Lung (tissue), 13 donors: Measurements from ENCODE around the gene AP3S2. TPM values are rescaled to one million over a fixed set of nuclear protein-coding genes. Genes with fewer than 3 reads are reported as not detected.

ENCODE experiments used
- ATAC-seq: fragments of 200-7000 bp; cut with Tn5 transposase; one replicate; pipeline ENCODE4 v1.9.1; 2020; ENCODE audit warnings: moderate number of reproducible peaks; ENCODE audit not compliant: insufficient read depth, low FRiP score
- DNase-seq, 3 donors: peaks; one replicate each; pipeline ENCODE4 v3.0.0-alpha.2; 2013 to 2017
- H3K27ac ChIP-seq, 2 donors: one replicate each; pipeline ENCODE4 v1.5.1; 2013; ENCODE audit warnings: mild to moderate bottlenecking in 2 of 2, moderate library complexity in 2 of 2, control low read depth in 1 of 2, inconsistent platforms in 1 of 2, low read depth in 1 of 2, low read length in 1 of 2
- H3K27me3 ChIP-seq, 3 donors: one replicate each; pipeline ENCODE4 v1.5.1; 2013; ENCODE audit warnings: low read length in 2 of 3; ENCODE audit not compliant: control insufficient read depth in 3 of 3, insufficient read depth in 3 of 3
- H3K36me3 ChIP-seq, 4 donors: one replicate each; pipeline ENCODE4 v1.5.1; 2013; ENCODE audit warnings: low read length in 4 of 4, mild to moderate bottlenecking in 1 of 4, moderate library complexity in 1 of 4; ENCODE audit not compliant: control insufficient read depth in 4 of 4, insufficient read depth in 4 of 4
- H3K4me1 ChIP-seq, 5 donors: one replicate each; pipeline ENCODE4 v1.5.1; 2013; ENCODE audit warnings: low read length in 5 of 5, mild to moderate bottlenecking in 2 of 5, moderate library complexity in 1 of 5; ENCODE audit not compliant: control insufficient read depth in 5 of 5, insufficient read depth in 5 of 5
- H3K4me3 ChIP-seq: one replicate; pipeline ENCODE4 v1.5.1; 2013; ENCODE audit warnings: mild to moderate bottlenecking, control low read depth, moderate library complexity
- H3K9ac ChIP-seq, 2 donors: one replicate each; pipeline ENCODE4 v1.5.1; 2013; ENCODE audit warnings: low read length in 2 of 2, control low read depth in 1 of 2; ENCODE audit not compliant: insufficient read depth in 1 of 2
- H3K9me3 ChIP-seq, 4 donors: one replicate each; pipeline ENCODE4 v1.5.1; 2013; ENCODE audit warnings: low read length in 3 of 4, mild to moderate bottlenecking in 1 of 4, moderate library complexity in 1 of 4; ENCODE audit not compliant: control insufficient read depth in 4 of 4, insufficient read depth in 3 of 4
- WGBS, 2 donors: extraction: QIAGEN DNeasy Blood & Tissue Kit; methylation state at CpG; one replicate each; pipeline ENCODE4 v1.1.7; 2013; 5-methylcytosine and 5-hydroxymethylcytosine counted together
- polyA plus RNA-seq, 2 donors: library from polyadenylated mRNA; stranded (reverse); fragments of 200-250 nt; gene quantifications; one replicate each; pipeline ENCODE4 v1.2.1, GENCODE V29; 2013
- small RNA-seq: library from RNA; depleted of rRNA; stranded (forward); fragments of <200 nt; gene quantifications from one replicate; pipeline ENCODE3, GENCODE V24; 2014; ENCODE audit warnings: low replicate concordance
- total RNA-seq, 2 donors: library from RNA; depleted of rRNA in 1 of 2; stranded (reverse); fragments of >200 nt in 1 of 2; gene quantifications; one replicate each; pipeline ENCODE4 v1.2.1, GENCODE V29; 2014 to 2021
- TF ChIP-seq, protein P1 (sequence below): IDR thresholded peaks from 2 replicates; pipeline ENCODE4 v1.5.1; 2012; ENCODE audit warnings: mild to moderate bottlenecking; ENCODE audit errors: control extremely low read depth, extremely low read depth
- donor health status: control.
- donor health status: control.
- donor health status: Bipolar disorder and iron deficiency.
- donor health status: healthy.
- donor health status: DM: yes; HTN: yes; CAD: no.

Gene AP3S2
- total and polyA plus RNA-seq, 4 donors: 9.9 to 31.8 (median 25.9) TPM

DNA sequence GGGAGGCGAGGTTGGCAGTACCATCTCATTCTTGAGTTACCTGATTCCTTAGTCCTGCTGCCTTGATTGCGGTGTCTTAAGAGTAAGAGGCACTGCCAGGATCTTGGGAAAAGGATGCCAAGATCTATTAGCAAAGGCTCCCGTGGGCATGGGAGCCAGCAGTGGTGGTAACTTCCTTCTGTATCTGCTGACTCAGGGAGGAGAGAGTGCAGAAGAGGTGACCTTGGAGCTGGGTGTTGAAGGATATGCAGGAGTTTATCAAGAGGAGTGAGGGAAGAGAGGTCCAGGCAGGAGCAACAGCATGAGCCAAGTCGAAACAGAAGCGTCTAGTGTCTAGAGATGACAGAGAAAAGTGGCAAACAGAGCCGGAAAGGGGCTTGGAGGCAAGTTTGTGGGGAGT is 113.2 kb downstream of the AP3S2 start:
- Histone ChIP-seq H3K27me3 (peaks cover 0 to 3% (median 0%) of the 10 kb centered on the region in 3 donors), H3K4me1 (peaks cover 0 to 6% (median 3%) of the 10 kb centered on the region in 5 donors), H3K36me3 (peaks cover 0 to 4% (median 0%) of the 10 kb centered on the region in 4 donors), H3K27ac (no peak overlapping the region), H3K9ac (no peak overlapping the region), H3K4me3 (no peak overlapping the region), H3K9me3 (no peaks in the 10 kb centered on the region)
- TF ChIP-seq, protein P1, sequence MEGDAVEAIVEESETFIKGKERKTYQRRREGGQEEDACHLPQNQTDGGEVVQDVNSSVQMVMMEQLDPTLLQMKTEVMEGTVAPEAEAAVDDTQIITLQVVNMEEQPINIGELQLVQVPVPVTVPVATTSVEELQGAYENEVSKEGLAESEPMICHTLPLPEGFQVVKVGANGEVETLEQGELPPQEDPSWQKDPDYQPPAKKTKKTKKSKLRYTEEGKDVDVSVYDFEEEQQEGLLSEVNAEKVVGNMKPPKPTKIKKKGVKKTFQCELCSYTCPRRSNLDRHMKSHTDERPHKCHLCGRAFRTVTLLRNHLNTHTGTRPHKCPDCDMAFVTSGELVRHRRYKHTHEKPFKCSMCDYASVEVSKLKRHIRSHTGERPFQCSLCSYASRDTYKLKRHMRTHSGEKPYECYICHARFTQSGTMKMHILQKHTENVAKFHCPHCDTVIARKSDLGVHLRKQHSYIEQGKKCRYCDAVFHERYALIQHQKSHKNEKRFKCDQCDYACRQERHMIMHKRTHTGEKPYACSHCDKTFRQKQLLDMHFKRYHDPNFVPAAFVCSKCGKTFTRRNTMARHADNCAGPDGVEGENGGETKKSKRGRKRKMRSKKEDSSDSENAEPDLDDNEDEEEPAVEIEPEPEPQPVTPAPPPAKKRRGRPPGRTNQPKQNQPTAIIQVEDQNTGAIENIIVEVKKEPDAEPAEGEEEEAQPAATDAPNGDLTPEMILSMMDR: no peak
- 69 to 77% methylated on average over 6 of the region's 6 CpGs for WGBS, 2 donors
- no peak for ATAC-seq
- no peak for DNase-seq

Small RNAs within 50 kb of the gene (small RNA-seq; reads per million reads assigned to genes)
- gene MIR5009 (not detected), gene MIR5094 (0.06 reads per million), gene RNU6-1111P (not detected), gene RNU7-111P (not detected)

Other genes with a start within 250 kb of the AP3S2 start
- 1 to 10 TPM; 3.5 to 6.5 TPM for gene KIF7, start 238.5 kb downstream of the AP3S2 start, total RNA-seq
- gene KIF7, start 238.5 kb downstream of the AP3S2 start, polyA plus RNA-seq: 1 to 10 TPM; 1.3 to 1.8 TPM
- gene PLIN1, start 214.6 kb downstream of the AP3S2 start, total RNA-seq: under 1 TPM; 0.43 to 0.55 TPM
- under 1 TPM; 0.21 to 0.47 TPM for gene PLIN1, start 214.6 kb downstream of the AP3S2 start, polyA plus RNA-seq
- 1 to 10 TPM; 5.6 to 7.9 TPM for gene PEX11A, start 203.2 kb downstream of the AP3S2 start, total RNA-seq
- gene PEX11A, start 203.2 kb downstream of the AP3S2 start, polyA plus RNA-seq: 1 to 10 TPM; 5.6 to 6.5 TPM
- 1 to 10 TPM; 3.0 to 3.8 TPM for gene WDR93, start 203.2 kb downstream of the AP3S2 start, total RNA-seq
- gene WDR93, start 203.2 kb downstream of the AP3S2 start, polyA plus RNA-seq: 1 to 10 TPM in 1 of 2 donors, under 1 TPM in 1; 0.95 to 1.4 TPM
- 1 to 10 TPM in 1 of 2 donors, under 1 TPM in 1; 0.37 to 3.1 TPM for gene MESP1, start 142.7 kb downstream of the AP3S2 start, total RNA-seq
- gene MESP1, start 142.7 kb downstream of the AP3S2 start, polyA plus RNA-seq: 1 to 10 TPM; 1.5 to 3.2 TPM
- under 1 TPM in 1 of 2 donors, not detected in 1; 0.55 TPM for gene MESP2, start 117.7 kb downstream of the AP3S2 start, total RNA-seq
- under 1 TPM; 0.17 to 0.71 TPM for gene MESP2, start 117.7 kb downstream of the AP3S2 start, polyA plus RNA-seq
- gene ANPEP, start 79.1 kb downstream of the AP3S2 start, total RNA-seq: 100 to 1,000 TPM in 1 of 2 donors, 1 to 10 TPM in 1; 7.8 to 101 TPM
- gene ANPEP, start 79.1 kb downstream of the AP3S2 start, polyA plus RNA-seq: 10 to 100 TPM; 41.3 to 65.4 TPM
- 10 to 100 TPM; 21.3 to 28.5 TPM for gene ARPIN, start 19.0 kb upstream of the AP3S2 start, total RNA-seq
- gene ARPIN, start 19.0 kb upstream of the AP3S2 start, polyA plus RNA-seq: 10 to 100 TPM in 1 of 2 donors, 1 to 10 TPM in 1; 9.0 to 16.2 TPM
- 10 to 100 TPM; 19.6 to 45.7 TPM for gene ZNF710, start 107.3 kb upstream of the AP3S2 start, total RNA-seq
- 10 to 100 TPM; 31.5 to 49.1 TPM for gene ZNF710, start 107.3 kb upstream of the AP3S2 start, polyA plus RNA-seq
- 10 to 100 TPM; 70.8 to 85.8 TPM for gene IDH2, start 208.5 kb upstream of the AP3S2 start, total RNA-seq
- gene IDH2, start 208.5 kb upstream of the AP3S2 start, polyA plus RNA-seq: 10 to 100 TPM; 52.0 to 73.8 TPM